Muscle layer of duodenum (tissue), 2 donors: Measurements from ENCODE around the gene ZNF107.

ENCODE experiments used
- H3K27ac ChIP-seq: one replicate; pipeline ENCODE4 v1.7.0; 2013; ENCODE audit warnings: mild to moderate bottlenecking, low read length
- H3K27me3 ChIP-seq: one replicate; pipeline ENCODE4 v1.7.0; 2013; ENCODE audit warnings: low read depth, mild to moderate bottlenecking, control low read depth, low read length
- H3K36me3 ChIP-seq, 2 donors: one replicate each; pipeline ENCODE4 v1.7.0; 2013; ENCODE audit warnings: low read length in 2 of 2, control low read depth in 1 of 2, mild to moderate bottlenecking in 1 of 2; ENCODE audit not compliant: insufficient read depth in 2 of 2, control insufficient read depth in 1 of 2
- H3K4me1 ChIP-seq, 2 donors: one replicate each; pipeline ENCODE4 v1.7.0; 2013; ENCODE audit warnings: low read length in 2 of 2, mild to moderate bottlenecking in 2 of 2, control low read depth in 1 of 2, moderate library complexity in 1 of 2; ENCODE audit not compliant: insufficient read depth in 2 of 2, control insufficient read depth in 1 of 2
- H3K4me3 ChIP-seq, 2 donors: one replicate each; pipeline ENCODE4 v1.7.0; 2013; ENCODE audit warnings: low read length in 2 of 2, low read depth in 1 of 2, mild to moderate bottlenecking in 1 of 2
- H3K9me3 ChIP-seq, 2 donors: one replicate each; pipeline ENCODE4 v1.7.0; 2013; ENCODE audit warnings: low read length in 2 of 2, control low read depth in 1 of 2, mild to moderate bottlenecking in 1 of 2; ENCODE audit not compliant: control insufficient read depth in 1 of 2
- donor health status: healthy.

Gene ZNF107

DNA sequence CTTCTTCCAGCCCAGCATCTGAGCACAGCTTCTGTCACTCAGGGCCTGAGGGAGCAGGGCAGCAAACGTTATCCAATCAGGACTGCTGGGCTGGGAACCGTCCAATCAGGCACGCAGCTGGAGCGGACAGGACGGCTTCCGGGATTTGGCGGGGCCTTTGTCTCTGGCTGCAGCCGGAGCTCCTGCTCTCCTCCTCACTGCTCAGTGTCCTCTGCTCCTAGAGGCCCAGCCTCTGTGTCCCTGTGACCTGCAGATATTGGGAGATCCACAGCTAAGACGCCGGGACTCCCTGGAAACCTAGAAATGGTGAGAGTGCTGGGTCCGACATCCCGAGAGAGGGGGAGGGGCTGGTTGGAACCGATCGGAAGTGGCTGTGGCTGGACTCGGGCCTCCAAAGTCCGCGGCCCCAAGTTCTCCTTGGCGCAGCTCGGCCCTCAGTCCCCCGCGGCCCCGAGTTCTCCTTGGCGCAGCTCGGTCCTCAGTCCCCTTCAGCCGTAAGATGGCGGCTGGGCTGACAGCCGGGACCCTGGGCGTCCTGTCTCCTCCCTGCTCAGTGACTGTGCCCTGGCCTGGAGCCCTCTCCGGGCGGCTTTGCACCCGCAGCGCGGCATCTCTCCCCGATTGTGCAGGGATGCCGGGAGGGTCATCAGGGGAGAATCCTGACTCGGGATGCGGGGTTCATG, at the start of gene ZNF107:
Gene ZNF107, plus strand, starts transcription at position 154 of the 683 bp plus-strand sequence. Its CDS starts 150 bp downstream, at position 304.
- H3K4me1 ChIP-seq: peaks cover 4 to 16% of the 10 kb centered on the region in 2 donors
- H3K36me3 ChIP-seq: peaks cover 0 to 1% of the 10 kb centered on the region in 2 donors
- peak within 1 kb of the TSS; percentile 70 to 96 for H3K4me3 ChIP-seq
- no peaks in the 10 kb centered on the region for H3K27me3 ChIP-seq
- no peaks in the 10 kb centered on the region for H3K9me3 ChIP-seq
- H3K27ac ChIP-seq: peak within 1 kb of the TSS; percentile 8

- H3K27me3 ChIP-seq: peaks cover 3% of the 10 kb centered on the region
These were observed 47.0 kb upstream of the ZNF107 start for GRCh38 chr7:64618785-64619456.

GRCh38 chr7:64619705-64620104, 46.2 kb upstream of the ZNF107 start:
- Histone ChIP-seq H3K4me1 (no peaks in the 10 kb centered on the region), H3K27me3 (peaks cover 3% of the 10 kb centered on the region), H3K4me3 (no peak overlapping the region), H3K9me3 (peaks cover 3 to 4% of the 10 kb centered on the region in 2 donors), H3K27ac (no peak overlapping the region), H3K36me3 (no peaks in the 10 kb centered on the region)

More at GRCh38 chr7:64618785-64619456, 47.0 kb upstream of the ZNF107 start:
- Histone ChIP-seq H3K9me3 (peaks cover 3 to 4% of the 10 kb centered on the region in 2 donors), H3K36me3 (no peaks in the 10 kb centered on the region), H3K27ac (no peak overlapping the region), H3K4me1 (no peaks in the 10 kb centered on the region), H3K4me3 (no peak overlapping the region)

- no peak overlapping the region for H3K27ac ChIP-seq
- no peaks in the 10 kb centered on the region for H3K36me3 ChIP-seq
- H3K4me1 ChIP-seq: no peaks in the 10 kb centered on the region
- H3K27me3 ChIP-seq: peaks cover 3% of the 10 kb centered on the region
- H3K4me3 ChIP-seq: no peak overlapping the region
- H3K9me3 ChIP-seq: peaks cover 3 to 4% of the 10 kb centered on the region in 2 donors
These were observed 44.3 kb upstream of the ZNF107 start for GRCh38 chr7:64621656-64622055.

DNA sequence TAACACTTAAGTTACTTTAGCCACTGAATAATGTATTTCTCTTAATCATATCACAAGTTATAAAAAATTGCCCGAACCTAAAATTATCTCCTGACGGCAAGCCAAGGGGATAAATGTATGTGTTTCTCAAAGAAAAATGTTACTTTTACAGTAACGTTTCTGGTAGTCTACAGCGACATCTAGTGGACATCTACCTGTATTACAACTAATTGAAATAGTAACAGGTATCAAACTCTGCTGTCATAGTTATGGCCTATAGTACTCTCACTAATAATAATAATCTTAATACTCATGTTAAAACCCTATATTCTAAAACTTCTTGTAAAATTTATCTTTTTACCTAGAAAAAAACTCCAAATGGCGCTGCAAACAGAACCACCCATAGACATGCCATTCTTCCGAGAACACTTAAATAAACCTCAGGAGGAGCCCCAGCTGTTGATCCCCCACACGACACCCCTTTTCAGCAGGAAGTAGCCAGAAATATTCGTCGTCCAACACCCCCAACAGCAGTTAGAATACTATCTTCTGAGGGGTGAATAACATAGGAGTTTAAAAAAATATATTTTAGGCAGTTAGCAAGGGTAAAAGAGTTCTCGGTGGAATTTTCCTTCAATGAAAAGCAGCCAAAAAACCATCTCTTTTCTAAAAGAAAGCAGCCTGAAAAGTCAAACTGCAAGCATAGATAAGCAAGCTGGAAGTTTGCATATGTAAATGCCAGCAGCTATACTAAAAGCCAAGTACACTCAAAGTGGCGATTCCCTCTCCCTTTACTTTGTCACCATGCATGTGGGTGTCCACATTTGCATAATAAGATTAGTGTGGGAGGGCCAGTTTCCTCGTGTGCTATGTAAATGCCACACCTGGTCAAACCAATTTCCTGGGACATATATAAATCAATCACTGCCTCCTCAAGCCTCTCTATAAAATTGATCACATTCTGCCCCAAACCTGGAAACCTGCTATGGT, 40.5 kb upstream of the ZNF107 start:
- H3K9me3 ChIP-seq: no peaks in the 10 kb centered on the region
- H3K27me3 ChIP-seq: no peaks in the 10 kb centered on the region
- H3K4me3 ChIP-seq: no peak overlapping the region
- H3K4me1 ChIP-seq: no peaks in the 10 kb centered on the region
- no peaks in the 10 kb centered on the region for H3K36me3 ChIP-seq
- no peak overlapping the region for H3K27ac ChIP-seq

GRCh38 chr7:64626083-64626469, 39.9 kb upstream of the ZNF107 start:
- no peaks in the 10 kb centered on the region for H3K36me3 ChIP-seq
- no peak overlapping the region for H3K27ac ChIP-seq
- no peaks in the 10 kb centered on the region for H3K4me1 ChIP-seq
- H3K9me3 ChIP-seq: no peaks in the 10 kb centered on the region
- H3K4me3 ChIP-seq: no peak overlapping the region
- no peaks in the 10 kb centered on the region for H3K27me3 ChIP-seq

DNA sequence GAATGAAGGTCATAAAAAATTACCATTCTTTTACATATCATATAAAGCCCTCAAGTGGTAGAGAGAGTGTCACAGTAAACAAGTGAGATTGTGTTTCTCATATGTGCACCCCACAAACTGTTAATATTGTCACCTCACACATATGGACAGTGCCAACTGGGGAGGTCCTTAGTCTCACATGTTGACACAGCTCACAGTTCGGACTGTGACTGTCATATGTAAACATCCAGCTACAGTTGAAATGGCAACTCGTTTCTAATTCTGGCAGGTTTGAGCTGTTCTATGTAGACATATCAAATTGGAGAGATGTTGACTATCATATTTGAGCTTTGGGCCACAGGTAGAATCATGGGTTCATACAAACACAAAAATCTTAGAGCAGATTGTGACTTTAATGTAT, 39.4 kb upstream of the ZNF107 start:
- Histone ChIP-seq H3K4me1 (no peaks in the 10 kb centered on the region), H3K27me3 (no peaks in the 10 kb centered on the region), H3K9me3 (no peaks in the 10 kb centered on the region), H3K4me3 (no peak overlapping the region), H3K36me3 (no peaks in the 10 kb centered on the region), H3K27ac (no peak overlapping the region)

- no peaks in the 10 kb centered on the region for H3K9me3 ChIP-seq
- no peak overlapping the region for H3K27ac ChIP-seq
- H3K36me3 ChIP-seq: no peaks in the 10 kb centered on the region
- no peaks in the 10 kb centered on the region for H3K4me1 ChIP-seq
- no peaks in the 10 kb centered on the region for H3K27me3 ChIP-seq
- no peak overlapping the region for H3K4me3 ChIP-seq
These were observed 37.7 kb upstream of the ZNF107 start for GRCh38 chr7:64628192-64628591.

DNA sequence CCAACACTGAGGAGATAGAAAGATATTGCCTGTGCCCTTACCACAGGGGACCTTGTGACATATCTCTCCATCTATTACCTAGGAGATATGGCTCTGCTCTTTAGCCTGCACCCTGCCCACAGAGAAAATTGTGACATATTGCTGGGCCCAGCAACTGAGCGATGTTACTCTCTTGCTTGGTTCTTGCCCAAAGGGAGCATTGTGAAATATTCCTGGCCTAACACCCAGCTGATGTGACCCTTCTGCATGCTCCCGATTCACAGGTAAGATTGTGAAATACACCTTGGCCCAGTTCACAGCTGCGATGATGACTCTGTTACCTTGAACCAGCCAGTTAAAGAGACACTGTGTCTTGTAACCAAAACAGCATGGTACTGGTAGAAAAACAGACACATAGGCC, 37.2 kb upstream of the ZNF107 start:
- no peaks in the 10 kb centered on the region for H3K4me1 ChIP-seq
- no peaks in the 10 kb centered on the region for H3K36me3 ChIP-seq
- no peak overlapping the region for H3K4me3 ChIP-seq
- no peak overlapping the region for H3K27ac ChIP-seq
- H3K9me3 ChIP-seq: no peaks in the 10 kb centered on the region
- no peaks in the 10 kb centered on the region for H3K27me3 ChIP-seq

GRCh38 chr7:64630496-64630895, 35.4 kb upstream of the ZNF107 start:
- Histone ChIP-seq H3K4me1 (no peaks in the 10 kb centered on the region), H3K4me3 (no peak overlapping the region), H3K27me3 (no peaks in the 10 kb centered on the region), H3K9me3 (no peaks in the 10 kb centered on the region), H3K27ac (no peak overlapping the region), H3K36me3 (no peaks in the 10 kb centered on the region)

GRCh38 chr7:64632029-64632428, 33.9 kb upstream of the ZNF107 start:
- Histone ChIP-seq H3K27ac (no peak overlapping the region), H3K36me3 (no peaks in the 10 kb centered on the region), H3K4me3 (no peak overlapping the region), H3K9me3 (no peaks in the 10 kb centered on the region), H3K27me3 (no peaks in the 10 kb centered on the region), H3K4me1 (no peaks in the 10 kb centered on the region)
